K562 (cell line): ENCODE measurements around the gene SPIB. TPM values are rescaled to one million over a fixed set of nuclear protein-coding genes. Genes with fewer than 3 reads are reported as not detected.
A peak's percentile ranks its signal among the peaks of the same experiment; 100 is the strongest.

ENCODE experiments used
- CREBBP ChIP-seq: IDR thresholded peaks from one replicate; pipeline ENCODE4 v1.6.1; 2012; ENCODE audit warnings: low read depth, mild to moderate bottlenecking, control low read depth, inconsistent platforms, low read length
- FIP1L1 ChIP-seq: fragments of 200-400 bp; formaldehyde crosslinking; IDR thresholded peaks from 2 replicates; pipeline ENCODE4 v1.6.1; 2018; ENCODE audit warnings: mild to moderate bottlenecking, low read depth, low read length; ENCODE audit not compliant: poor library complexity, severe bottlenecking
- FOXP4 ChIP-seq: sonication (generic); formaldehyde crosslinking; IDR thresholded peaks from 2 replicates; pipeline ENCODE4 v1.8.0; 2022; ENCODE audit warnings: mild to moderate bottlenecking, missing genetic modification reagents, borderline replicate concordance
- IRF1 ChIP-seq: sonication (generic); formaldehyde crosslinking; IDR thresholded peaks from 2 replicates; pipeline ENCODE4 v1.8.0; 2022; ENCODE audit warnings: missing genetic modification reagents, mild to moderate bottlenecking, borderline replicate concordance
- MAZ ChIP-seq, 2 experiments: fragments of 450-650 bp in 1 of 2; sonication (generic) in 1 of 2; formaldehyde crosslinking; IDR thresholded peaks in 1 of 2; conservative IDR thresholded peaks in 1 of 2; 2 replicates each; pipeline versions ENCODE4 v1.4.0 to v1.5.0; 2020; ENCODE audit warnings: mild to moderate bottlenecking in 1 of 2, missing genetic modification reagents in 1 of 2
- MEF2A ChIP-seq: IDR thresholded peaks from 2 replicates; pipeline ENCODE4 v1.6.1; 2011; ENCODE audit warnings: low read depth, mild to moderate bottlenecking, low read length, moderate library complexity; ENCODE audit not compliant: control insufficient read depth
- PTBP1 ChIP-seq: fragments of 200-400 bp; formaldehyde crosslinking; IDR thresholded peaks from 2 replicates; pipeline ENCODE4 v1.6.1; 2017; ENCODE audit warnings: low read depth, low read length
- RBM25 ChIP-seq: fragments of 200-400 bp; formaldehyde crosslinking; IDR thresholded peaks from 2 replicates; pipeline ENCODE4 v1.6.1; 2018; ENCODE audit warnings: low read length, low read depth, moderate library complexity; ENCODE audit not compliant: severe bottlenecking
- TAF1 ChIP-seq: IDR thresholded peaks from 2 replicates; pipeline ENCODE4 v1.6.1; 2011; ENCODE audit warnings: mild to moderate bottlenecking, low read length, moderate library complexity; ENCODE audit not compliant: insufficient read depth, control insufficient read depth, severe bottlenecking; ENCODE audit errors: extremely low read depth
- XRCC3 ChIP-seq: fragments of 450-650 bp; IDR thresholded peaks from 2 replicates; pipeline ENCODE4 v1.6.1; 2017; ENCODE audit warnings: mild to moderate bottlenecking, moderate library complexity
- ZBTB12 ChIP-seq: fragments of 250-450 bp; sonication (Bioruptor Pico); IDR thresholded peaks from 2 replicates; pipeline ENCODE4 v1.4.0; 2020
- ZNF134 ChIP-seq: fragments of 250-450 bp; sonication (Bioruptor Pico); conservative IDR thresholded peaks from 2 replicates; pipeline ENCODE4 v1.4.0; 2020
- ZNF695 ChIP-seq: fragments of 450-650 bp; formaldehyde crosslinking; IDR thresholded peaks from 2 replicates; pipeline ENCODE4 v1.4.0; 2020; ENCODE audit warnings: mild to moderate bottlenecking, moderate library complexity
- ZNF707 ChIP-seq: fragments of 250-450 bp; sonication (Bioruptor Pico); conservative IDR thresholded peaks from 2 replicates; pipeline ENCODE4 v1.8.0; 2022; ENCODE audit warnings: inconsistent platforms, mild to moderate bottlenecking, moderate library complexity
- ZNF830 ChIP-seq: fragments of 250-450 bp; sonication (Bioruptor Pico); IDR thresholded peaks from 2 replicates; pipeline ENCODE4 v1.5.0; 2021; ENCODE audit warnings: mild to moderate bottlenecking
- ZSCAN29 ChIP-seq: fragments of 450-650 bp; IDR thresholded peaks from 2 replicates; pipeline ENCODE4 v1.6.1; 2017
- polyA plus RNA-seq, 8 experiments: library from polyadenylated mRNA; depleted of rRNA in 4 of 8; stranded (reverse) in 5 of 8; unstranded in 3 of 8; fragments of >200 nt; fragmentation: Nextera tagmentation in 2 of 8; fragmentation: Illumina TruSeq in 1 of 8; extraction: Ambion mirVana in 2 of 8; extraction: Trizol in 1 of 8; gene quantifications; 2 replicates each; pipeline versions ENCODE4 v1.2.1 to v1.2.3, GENCODE V29; 2011 to 2014; ENCODE audit warnings: inconsistent platforms in 1 of 8, missing spikeins in 1 of 8
- total RNA-seq, 7 experiments: library from RNA; depleted of rRNA in 6 of 7; stranded (reverse); fragments of >200 nt in 6 of 7; fragmentation: Illumina TruSeq in 2 of 7; extraction: Trizol in 2 of 7; gene quantifications; 2 replicates each; pipeline versions ENCODE4 v1.2.1 to v1.2.3, GENCODE V29; 2011 to 2021; ENCODE audit warnings: low replicate concordance in 1 of 7
- TF ChIP-seq, protein P1 (sequence below): IDR thresholded peaks from 3 replicates; pipeline ENCODE4 v1.6.1; 2011; ENCODE audit warnings: borderline replicate concordance, mild to moderate bottlenecking; ENCODE audit not compliant: insufficient read length, insufficient read depth
- TF ChIP-seq, protein P2 (sequence below): fragments of 450-650 bp; IDR thresholded peaks from 2 replicates; pipeline ENCODE4 v1.6.1; 2016; ENCODE audit warnings: antibody characterized with exemption
- TF ChIP-seq, protein P3 (sequence below): sonication (generic); formaldehyde crosslinking; IDR thresholded peaks from 2 replicates; pipeline ENCODE4 v1.8.1; 2023; ENCODE audit warnings: mild to moderate bottlenecking, missing genetic modification reagents

Gene SPIB
- total and polyA plus RNA-seq, 9 of the 15 experiments (the other 6 are each of a cell fraction or from before 2014, with no cell fraction given): 0.06 to 1.0 (median 0.43) TPM; not detected in 1

GRCh38 chr19:50383852-50384684 is 34.7 kb upstream of the SPIB start, which contains the start of gene POLD1 (continued):
- TF ChIP-seq ZBTB12 (CRISPR knock-in tag) (peak; percentile 5; the same call in 1 of the 2 replicates), ZNF830 (peak; percentile 68; the same call in 1 of the 2 replicates), FIP1L1 (peak; percentile 81), PTBP1 (no peak), CREBBP (no peak), ZNF707 (CRISPR knock-in tag) (no peak), ZNF695 (CRISPR knock-in tag) (no peak), ZNF134 (CRISPR knock-in tag) (no peak), RBM25 (no peak), ZSCAN29 (no peak), IRF1 (CRISPR knock-in tag) (no peak), TAF1 (peak; percentile 46), XRCC3 (no peak), FOXP4 (CRISPR knock-in tag) (no peak), MAZ (CRISPR knock-in tag; conservative IDR thresholded peaks at IDR 0.05 in 1 of 2, IDR thresholded peaks at IDR 0.05 in 1 of 2) (peak; percentile 52 to 92), MEF2A (no peak)
- TF ChIP-seq, protein P1, sequence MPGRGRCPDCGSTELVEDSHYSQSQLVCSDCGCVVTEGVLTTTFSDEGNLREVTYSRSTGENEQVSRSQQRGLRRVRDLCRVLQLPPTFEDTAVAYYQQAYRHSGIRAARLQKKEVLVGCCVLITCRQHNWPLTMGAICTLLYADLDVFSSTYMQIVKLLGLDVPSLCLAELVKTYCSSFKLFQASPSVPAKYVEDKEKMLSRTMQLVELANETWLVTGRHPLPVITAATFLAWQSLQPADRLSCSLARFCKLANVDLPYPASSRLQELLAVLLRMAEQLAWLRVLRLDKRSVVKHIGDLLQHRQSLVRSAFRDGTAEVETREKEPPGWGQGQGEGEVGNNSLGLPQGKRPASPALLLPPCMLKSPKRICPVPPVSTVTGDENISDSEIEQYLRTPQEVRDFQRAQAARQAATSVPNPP: no peak
- TF ChIP-seq, protein P2, sequence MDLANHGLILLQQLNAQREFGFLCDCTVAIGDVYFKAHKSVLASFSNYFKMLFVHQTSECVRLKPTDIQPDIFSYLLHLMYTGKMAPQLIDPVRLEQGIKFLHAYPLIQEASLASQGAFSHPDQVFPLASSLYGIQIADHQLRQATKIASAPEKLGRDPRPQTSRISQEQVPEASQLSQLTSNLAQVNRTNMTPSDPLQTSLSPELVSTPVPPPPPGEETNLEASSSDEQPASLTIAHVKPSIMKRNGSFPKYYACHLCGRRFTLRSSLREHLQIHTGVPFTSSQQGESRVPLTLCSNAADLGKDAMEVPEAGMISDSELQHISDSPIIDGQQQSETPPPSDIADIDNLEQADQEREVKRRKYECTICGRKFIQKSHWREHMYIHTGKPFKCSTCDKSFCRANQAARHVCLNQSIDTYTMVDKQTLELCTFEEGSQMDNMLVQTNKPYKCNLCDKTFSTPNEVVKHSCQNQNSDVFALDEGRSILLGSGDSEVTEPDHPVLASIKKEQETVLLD: peak; percentile 88
- TF ChIP-seq, protein P3, sequence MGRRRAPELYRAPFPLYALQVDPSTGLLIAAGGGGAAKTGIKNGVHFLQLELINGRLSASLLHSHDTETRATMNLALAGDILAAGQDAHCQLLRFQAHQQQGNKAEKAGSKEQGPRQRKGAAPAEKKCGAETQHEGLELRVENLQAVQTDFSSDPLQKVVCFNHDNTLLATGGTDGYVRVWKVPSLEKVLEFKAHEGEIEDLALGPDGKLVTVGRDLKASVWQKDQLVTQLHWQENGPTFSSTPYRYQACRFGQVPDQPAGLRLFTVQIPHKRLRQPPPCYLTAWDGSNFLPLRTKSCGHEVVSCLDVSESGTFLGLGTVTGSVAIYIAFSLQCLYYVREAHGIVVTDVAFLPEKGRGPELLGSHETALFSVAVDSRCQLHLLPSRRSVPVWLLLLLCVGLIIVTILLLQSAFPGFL (CRISPR knock-in tag): no peak
